T-helper 22 cell (primary cell): ENCODE data around the gene SLC25A40.
"Not testable (repeated sequence)": the region's sequence is repeated elsewhere in the genome, so short reads cannot be mapped to it uniquely, and the experiment has no call there.

ENCODE experiments used
- DNase-seq: peaks from one replicate; pipeline ENCODE4 v3.0.0-alpha.2; 2020; ENCODE audit warnings: low read depth

The SLC25A40 gene

DNA sequence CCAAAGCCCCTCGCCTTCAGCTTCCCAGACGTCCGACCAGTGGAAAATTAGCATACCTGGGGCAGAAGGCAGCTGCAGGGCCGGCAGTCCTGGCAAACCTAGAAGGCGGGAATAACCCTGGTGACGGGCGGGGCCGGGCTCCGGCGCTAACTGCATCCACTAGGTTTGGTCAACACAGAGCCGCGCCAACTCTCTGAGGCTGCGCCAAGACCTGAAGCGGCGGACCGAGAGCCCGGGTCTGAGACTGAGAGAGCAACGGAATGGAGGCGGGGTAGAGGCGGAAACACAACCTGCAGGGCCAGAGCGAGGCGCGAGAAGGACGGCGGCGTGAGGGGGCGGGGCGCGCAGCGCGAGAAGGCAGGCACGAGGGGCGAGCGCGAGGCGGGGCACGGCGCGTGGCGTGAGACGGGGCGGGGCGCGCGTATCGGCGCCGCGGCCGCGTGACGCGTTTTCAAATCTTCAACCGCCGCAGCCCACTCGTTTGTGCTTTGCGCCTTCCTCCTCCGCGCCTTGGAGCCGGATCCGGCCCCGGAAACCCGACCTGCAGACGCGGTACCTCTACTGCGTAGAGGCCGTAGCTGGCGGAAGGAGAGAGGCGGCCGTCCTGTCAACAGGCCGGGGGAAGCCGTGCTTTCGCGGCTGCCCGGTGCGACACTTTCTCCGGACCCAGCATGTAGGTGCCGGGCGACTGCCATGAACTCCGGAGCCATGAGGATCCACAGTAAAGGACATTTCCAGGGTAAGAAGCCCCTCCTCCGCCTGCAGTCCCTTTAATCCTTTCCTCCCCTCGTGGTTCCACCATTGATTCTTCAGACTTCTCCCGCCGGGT is at the start of gene SLC25A40, which contains the start of gene DBF4:
TSS of gene SLC25A40 (minus strand) at position 321 of the 829 bp plus-strand sequence. CDS start 17,633 bp downstream, outside the sequence.
TSS of gene DBF4 (plus strand) at position 454 of the 829 bp plus-strand sequence. CDS start at position 694, 240 bp downstream.
- peak; percentile 86 for DNase-seq

DNA sequence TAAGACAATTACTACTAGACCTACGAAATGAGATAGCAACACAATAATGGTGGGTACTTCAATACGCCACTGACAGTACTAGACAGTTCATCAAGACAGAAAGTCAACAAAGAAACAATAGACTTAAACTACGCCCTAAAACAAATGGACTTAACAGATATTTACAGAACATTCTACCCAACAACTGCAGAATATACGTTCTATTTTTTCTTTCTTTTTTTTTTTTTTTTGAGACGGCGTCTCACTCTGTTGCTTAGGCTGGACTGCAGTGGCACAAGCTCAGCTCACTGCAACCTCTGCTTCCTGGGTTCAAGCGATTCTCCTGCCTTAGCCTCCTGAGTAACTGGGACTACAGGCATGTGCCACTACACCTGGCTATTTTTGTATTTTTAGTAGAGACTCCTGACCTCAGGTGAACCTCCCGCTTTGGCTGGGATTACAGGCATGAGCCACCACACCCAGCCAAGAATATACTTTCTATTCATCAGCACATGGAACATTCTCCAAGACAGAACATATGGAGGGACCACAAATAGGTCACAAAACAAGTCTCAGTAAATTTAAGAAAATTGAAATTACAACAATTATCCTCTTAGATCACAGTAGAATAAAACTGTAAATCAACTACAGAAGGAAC is 46.7 kb upstream of the SLC25A40 start:
- DNase-seq = not testable (repeated sequence)

DNA sequence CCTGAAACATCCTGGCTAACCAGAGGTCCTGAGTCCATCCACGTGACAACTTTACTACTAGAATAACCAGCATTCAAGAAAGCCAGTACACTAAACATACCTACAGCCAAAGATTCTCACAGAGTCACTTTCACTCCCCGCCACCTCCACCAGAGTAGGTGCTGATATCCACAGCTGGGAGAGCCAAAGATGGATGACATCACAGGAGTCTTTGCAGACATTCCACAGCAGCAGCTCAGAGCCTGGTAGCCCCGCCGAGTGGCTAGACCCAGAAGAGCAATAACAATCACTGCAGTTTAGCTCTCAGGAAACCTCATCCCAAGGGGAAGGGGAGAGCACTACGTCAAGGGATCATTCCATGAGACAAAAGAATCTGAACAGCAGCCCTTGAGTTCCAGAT is 44.4 kb upstream of the SLC25A40 start:
- no peak for DNase-seq

DNA sequence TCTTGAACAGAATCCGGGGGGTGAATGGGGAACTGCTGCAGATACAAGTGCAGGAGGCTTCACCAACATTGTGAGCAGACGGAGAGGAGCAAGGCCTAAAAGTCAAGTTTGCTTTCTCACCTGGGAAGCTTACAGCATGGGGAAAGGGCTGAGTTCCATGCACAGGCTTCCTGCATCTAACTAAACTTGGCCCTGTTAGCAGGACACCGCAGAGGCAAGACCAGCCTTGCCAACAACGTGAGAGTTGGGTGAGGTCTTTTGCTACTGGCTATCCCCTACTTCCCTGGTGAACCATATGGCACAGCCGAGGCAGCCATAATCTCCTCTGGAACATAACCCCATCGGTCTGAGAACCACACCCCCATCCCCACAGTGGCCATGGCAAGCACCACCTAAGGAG is 43.7 kb upstream of the SLC25A40 start:
- no peak for DNase-seq

- no peak for DNase-seq
Measured at GRCh38 chr7:87918740-87919139, 42.6 kb upstream of the SLC25A40 start.

DNA sequence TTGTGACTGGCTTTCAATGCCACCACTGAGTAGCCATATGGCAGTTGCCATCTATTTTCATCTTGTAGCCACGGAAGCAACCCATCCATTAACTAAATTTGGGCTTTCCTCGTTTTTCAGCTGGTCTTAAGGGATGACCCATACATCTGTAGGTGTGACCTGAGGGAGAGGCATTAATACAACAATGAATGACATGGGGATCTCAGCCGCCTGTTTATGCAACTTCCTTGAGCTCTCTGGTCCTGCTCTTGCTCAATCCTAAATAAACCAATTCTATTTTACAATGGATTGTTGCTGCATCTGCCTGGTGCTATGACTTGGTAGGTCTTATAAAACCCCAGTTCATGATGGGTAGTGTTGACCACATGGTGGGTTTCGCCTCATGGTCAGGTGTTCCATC is 36.0 kb upstream of the SLC25A40 start:
- no peak for DNase-seq

- DNase-seq = not testable (repeated sequence)
Measured at GRCh38 chr7:87908814-87909213, 32.7 kb upstream of the SLC25A40 start.

DNA sequence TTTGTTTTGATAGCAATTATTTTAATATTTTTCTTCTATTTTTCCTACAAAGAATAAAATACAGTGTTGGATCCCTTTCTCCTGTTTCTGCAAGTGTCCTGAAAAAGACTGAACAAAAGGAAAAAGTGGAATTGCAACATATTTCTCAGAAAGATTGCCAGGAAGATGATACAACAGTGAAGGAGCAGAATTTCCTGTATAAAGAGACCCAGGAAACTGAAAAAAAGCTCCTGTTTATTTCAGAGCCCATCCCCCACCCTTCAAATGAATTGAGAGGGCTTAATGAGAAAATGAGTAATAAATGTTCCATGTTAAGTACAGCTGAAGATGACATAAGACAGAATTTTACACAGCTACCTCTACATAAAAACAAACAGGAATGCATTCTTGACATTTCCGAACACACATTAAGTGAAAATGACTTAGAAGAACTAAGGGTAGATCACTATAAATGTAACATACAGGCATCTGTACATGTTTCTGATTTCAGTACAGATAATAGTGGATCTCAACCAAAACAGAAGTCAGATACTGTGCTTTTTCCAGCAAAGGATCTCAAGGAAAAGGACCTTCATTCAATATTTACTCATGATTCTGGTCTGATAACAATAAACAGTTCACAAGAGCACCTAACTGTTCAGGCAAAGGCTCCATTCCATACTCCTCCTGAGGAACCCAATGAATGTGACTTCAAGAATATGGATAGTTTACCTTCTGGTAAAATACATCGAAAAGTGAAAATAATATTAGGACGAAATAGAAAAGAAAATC is 31.2 kb upstream of the SLC25A40 start:
- not testable (repeated sequence) for DNase-seq

- no peak for DNase-seq
Measured at GRCh38 chr7:87899255-87899654, 23.1 kb upstream of the SLC25A40 start.

GRCh38 chr7:87895363-87895762 is 19.2 kb upstream of the SLC25A40 start:
- DNase-seq = no peak

DNA sequence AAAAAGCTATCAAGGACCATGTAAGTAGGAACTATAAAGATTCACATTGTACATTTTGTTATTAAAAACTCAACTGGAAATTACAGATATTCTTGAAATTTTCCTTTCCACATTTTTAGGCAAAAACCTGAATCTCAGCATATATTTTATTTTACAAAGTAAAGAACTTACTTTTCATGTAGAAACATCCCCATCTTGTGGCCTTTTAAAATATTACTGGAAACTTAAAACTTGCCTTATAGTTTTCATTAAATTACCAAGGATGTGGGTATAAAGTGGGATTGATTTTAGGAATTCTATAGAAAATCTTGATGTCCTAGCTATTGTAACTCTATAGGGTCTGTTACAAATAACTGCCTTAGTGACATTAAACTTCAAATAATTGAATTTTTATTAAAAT is 10.7 kb upstream of the SLC25A40 start:
- DNase-seq = no peak

DNA sequence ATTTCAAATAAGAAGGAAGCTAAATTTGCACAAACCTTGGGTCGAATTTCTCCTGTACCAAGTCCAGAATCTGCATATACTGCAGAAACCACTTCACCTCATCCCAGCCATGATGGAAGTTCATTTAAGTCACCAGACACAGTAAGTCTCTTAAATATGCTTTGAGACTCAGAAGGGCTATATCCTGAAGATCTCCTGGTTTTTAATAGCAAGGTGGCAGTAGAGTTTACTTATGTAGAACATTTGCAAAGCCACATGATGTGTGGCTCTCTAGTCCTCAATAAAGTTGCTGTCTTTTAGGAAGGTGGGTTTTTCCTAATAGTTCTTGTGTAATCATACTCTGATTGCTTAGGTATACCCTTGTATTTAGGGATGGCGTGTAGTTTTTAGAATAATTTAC is 8.9 kb upstream of the SLC25A40 start:
- DNase-seq = no peak

DNA sequence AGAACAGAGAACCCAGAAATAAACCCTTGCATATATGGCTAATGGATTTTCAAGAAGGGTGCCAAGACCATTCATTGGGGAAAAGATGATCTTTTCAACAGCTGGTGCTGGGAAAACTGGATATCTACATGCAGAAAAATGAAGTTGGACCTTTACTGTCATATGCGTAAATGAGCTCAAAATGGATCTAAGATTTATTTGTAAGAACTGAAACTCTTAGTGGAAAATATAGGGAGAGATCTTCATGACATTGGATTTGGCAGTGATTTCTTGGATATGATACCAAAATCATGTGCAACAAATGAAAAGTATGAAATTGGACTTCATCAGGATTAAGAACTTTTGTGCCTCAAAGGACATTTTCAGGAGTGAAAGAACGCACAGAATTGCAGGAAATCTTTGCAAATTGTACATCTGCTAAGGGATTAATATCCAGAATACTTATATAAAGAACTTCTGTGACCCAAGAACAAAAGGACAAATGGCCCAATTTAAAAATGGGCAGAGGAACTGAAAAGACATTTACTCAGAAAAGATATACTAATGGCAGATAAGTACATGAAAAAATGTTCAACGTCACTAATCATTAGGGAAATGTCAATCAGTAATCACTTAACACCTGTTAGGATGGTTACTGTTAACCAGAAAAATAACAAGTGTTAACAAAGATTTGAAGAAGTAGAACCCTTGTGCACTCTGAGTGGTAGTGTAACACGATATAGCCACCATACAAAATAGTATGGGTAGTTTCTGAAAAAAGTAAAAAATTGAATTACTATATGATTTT is 6.2 kb upstream of the SLC25A40 start:
- no peak for DNase-seq

DNA sequence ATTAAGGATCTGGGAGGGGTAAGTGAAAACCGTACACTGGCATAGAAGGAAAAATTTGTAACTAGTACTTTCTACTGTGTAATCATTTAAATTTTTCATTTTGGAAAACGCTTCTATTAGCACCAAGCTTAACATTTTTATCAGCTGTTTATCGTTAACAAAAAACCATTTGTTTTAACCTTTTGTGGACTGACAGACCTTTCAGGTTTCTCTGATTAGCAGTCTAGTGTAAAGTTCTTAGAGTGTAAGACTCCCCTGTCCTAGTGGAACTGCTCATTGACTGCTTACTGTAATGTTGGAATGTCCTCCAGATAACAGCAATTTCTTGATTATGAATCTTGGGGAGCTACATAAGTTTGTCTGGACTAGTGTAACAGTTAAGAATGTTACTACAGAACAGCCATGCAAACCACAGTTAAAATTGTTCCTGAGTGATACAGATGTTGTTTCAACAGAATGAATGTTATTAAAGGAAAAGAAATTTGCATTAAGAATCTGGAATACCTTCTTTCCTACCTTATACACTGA is 2.1 kb upstream of the SLC25A40 start:
- no peak for DNase-seq

DNA sequence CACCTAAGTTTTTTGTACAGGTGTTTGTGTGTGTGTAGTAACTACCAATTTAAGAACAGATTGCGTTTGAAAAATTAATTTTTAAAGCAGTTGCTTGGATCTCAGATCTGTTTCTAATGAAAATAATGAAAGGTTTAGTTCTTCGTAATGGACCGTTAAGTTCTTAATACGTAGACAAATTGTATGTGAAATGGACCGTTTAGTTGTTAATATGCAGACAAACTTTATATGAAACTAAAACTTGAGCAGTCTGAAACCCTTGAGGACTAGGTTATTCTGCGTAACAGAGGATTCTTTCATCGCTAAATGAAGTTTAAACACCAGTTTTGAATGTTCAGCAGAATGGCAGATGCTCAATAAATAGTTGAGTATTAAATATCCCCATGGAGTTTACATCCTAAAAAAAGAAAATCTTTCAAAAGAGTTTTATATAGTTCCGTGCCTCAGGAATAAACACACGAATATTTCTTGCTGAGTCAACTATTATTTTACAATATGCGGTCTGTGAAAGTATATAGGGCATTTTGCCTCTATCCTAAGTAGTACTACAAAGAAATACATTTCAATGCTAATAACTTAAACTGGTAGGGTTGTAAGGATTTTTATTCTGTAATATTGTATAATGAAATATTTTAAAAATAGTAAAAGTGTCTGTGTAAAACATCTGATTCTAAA is 1.3 kb upstream of the SLC25A40 start:
- DNase-seq = no peak

DNA sequence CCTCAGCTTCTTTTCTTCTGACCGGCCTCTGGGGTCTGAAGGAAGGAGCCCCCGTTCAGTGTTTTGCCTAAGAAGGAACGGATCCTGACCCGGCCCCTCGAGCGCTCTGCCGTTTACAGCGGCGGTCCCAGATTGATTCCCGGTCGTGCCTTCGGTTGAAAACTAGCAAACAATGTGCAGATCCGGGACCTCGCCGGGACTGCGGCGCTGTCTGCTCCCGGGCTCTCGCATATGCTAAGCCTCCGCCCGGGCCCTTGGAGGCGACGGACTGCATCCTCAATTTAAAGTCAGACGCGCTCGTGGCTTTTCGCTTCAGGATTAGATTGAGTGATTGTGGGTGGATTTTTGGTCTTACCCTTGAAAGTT is 692 bp upstream of the SLC25A40 start:
- DNase-seq = peak; percentile 7

- DNase-seq = peak; percentile 4
Measured at GRCh38 chr7:87875151-87876039, 765 bp downstream of the SLC25A40 start.

GRCh38 chr7:87874066-87874465 is 2.1 kb downstream of the SLC25A40 start:
- no peak for DNase-seq

DNA sequence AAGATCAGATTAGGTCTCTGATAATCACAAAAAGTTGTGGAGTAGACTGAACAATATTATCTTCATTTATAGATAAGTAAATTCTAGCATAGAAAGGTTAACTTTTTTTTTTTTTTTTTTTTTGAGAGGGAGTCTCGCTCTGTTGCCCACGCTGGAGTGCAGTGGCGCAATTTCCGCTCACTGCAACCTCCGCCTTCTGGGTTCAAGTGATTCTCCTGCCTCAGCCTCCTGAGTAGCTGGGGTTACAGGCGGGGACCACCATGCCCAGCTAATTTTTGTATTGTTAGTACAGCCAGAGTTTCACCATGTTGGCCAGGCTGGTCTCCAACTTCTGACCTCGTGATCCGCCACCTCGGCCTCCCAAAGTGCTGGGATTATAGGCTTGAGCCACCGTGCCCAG is 2.8 kb downstream of the SLC25A40 start:
- not testable (repeated sequence) for DNase-seq

GRCh38 chr7:87872346-87872745 is 3.8 kb downstream of the SLC25A40 start:
- DNase-seq = no peak
